ENCODE measurements around the gene TMEM256. TPM values are rescaled to one million over a fixed set of nuclear protein-coding genes. Genes with fewer than 3 reads are reported as not detected.

Gene TMEM256
- total RNA-seq, 1 donor from 2014 or later = 66.9 TPM

- no peaks in the 10 kb centered on the region for H3K27me3 ChIP-seq (ENCODE audit: control insufficient read depth, insufficient read depth, low read length)
- H3K4me3 ChIP-seq (ENCODE audit: low read depth, low read length) = no peak overlapping the region
- H3K36me3 ChIP-seq (ENCODE audit: control insufficient read depth, insufficient read depth, low read length) = no peaks in the 10 kb centered on the region
- no peak for DNase-seq (ENCODE audit: low read depth)
- TF ChIP-seq, protein P1, sequence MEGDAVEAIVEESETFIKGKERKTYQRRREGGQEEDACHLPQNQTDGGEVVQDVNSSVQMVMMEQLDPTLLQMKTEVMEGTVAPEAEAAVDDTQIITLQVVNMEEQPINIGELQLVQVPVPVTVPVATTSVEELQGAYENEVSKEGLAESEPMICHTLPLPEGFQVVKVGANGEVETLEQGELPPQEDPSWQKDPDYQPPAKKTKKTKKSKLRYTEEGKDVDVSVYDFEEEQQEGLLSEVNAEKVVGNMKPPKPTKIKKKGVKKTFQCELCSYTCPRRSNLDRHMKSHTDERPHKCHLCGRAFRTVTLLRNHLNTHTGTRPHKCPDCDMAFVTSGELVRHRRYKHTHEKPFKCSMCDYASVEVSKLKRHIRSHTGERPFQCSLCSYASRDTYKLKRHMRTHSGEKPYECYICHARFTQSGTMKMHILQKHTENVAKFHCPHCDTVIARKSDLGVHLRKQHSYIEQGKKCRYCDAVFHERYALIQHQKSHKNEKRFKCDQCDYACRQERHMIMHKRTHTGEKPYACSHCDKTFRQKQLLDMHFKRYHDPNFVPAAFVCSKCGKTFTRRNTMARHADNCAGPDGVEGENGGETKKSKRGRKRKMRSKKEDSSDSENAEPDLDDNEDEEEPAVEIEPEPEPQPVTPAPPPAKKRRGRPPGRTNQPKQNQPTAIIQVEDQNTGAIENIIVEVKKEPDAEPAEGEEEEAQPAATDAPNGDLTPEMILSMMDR (IDR thresholded peaks at IDR 0.05; ENCODE audit: insufficient read depth, low read length, poor library complexity, severe bottlenecking) = no peak
Observed at GRCh38 chr17:7361906-7362305, 42.0 kb downstream of the TMEM256 start.

- TF ChIP-seq, protein P1 (IDR thresholded peaks at IDR 0.05; ENCODE audit: insufficient read depth, low read length, poor library complexity, severe bottlenecking) = no peak
- no peaks in the 10 kb centered on the region for H3K27me3 ChIP-seq (ENCODE audit: control insufficient read depth, insufficient read depth, low read length)
- DNase-seq (ENCODE audit: low read depth) = no peak
- H3K4me3 ChIP-seq (ENCODE audit: low read depth, low read length) = no peak overlapping the region
- no peaks in the 10 kb centered on the region for H3K36me3 ChIP-seq (ENCODE audit: control insufficient read depth, insufficient read depth, low read length)
Observed at GRCh38 chr17:7357381-7357780, 46.5 kb downstream of the TMEM256 start.

DNA sequence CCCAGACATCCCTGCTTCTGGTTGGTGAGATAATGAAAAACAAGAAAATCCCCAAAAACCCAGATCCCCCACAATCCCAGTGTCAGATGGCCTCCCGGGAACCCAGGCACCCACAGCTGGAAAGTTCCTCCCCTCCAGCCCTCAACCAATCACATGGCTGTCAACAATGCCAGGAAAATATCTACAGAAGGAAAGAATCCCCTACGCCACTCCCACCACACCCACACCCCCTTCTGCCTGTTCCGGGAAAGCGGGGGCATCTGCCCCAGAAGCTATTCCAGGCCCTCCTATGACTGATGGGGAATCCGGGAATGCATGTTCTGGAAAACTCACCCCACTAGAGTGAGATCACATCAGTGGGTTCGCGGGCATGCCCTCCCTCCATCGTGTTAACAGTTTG lies 47.1 kb downstream of the TMEM256 start:
- H3K4me3 ChIP-seq (ENCODE audit: low read depth, low read length) = no peak overlapping the region
- TF ChIP-seq, protein P1 (IDR thresholded peaks at IDR 0.05; ENCODE audit: insufficient read depth, low read length, poor library complexity, severe bottlenecking) = no peak
- no peak for DNase-seq (ENCODE audit: low read depth)
- H3K36me3 ChIP-seq (ENCODE audit: control insufficient read depth, insufficient read depth, low read length) = no peaks in the 10 kb centered on the region
- H3K27me3 ChIP-seq (ENCODE audit: control insufficient read depth, insufficient read depth, low read length) = no peaks in the 10 kb centered on the region

DNA sequence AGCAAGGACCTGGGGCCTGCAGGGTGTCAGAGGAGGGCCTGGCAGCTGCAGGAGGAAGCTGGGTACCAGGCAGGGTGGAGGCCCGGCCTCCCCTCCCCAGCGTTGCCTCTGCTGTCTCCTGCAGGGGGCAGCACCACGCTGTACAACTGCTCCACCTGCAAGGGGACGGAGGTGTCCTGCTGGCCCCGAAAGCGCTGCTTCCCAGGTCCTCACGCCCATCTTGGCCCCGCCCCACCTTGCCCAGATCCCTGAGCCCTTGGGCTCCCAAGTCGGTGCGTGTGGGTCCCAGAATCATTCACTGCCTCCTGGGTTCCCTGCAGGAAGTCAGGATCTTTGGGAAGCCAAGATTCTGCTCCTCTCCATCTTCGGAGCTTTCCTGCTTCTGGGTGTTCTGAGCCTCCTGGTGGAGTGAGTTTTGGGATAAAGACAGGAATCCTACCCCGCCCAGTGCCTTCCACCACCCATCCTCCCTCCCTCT lies 47.8 kb downstream of the TMEM256 start:
- Histone ChIP-seq H3K36me3 (ENCODE audit: control insufficient read depth, insufficient read depth, low read length) (no peaks in the 10 kb centered on the region), H3K4me3 (ENCODE audit: low read depth, low read length) (no peak overlapping the region), H3K27me3 (ENCODE audit: control insufficient read depth, insufficient read depth, low read length) (no peaks in the 10 kb centered on the region)
- DNase-seq (ENCODE audit: low read depth) = no peak
- TF ChIP-seq, protein P1 (IDR thresholded peaks at IDR 0.05; ENCODE audit: insufficient read depth, low read length, poor library complexity, severe bottlenecking) = peak; percentile 90

DNA sequence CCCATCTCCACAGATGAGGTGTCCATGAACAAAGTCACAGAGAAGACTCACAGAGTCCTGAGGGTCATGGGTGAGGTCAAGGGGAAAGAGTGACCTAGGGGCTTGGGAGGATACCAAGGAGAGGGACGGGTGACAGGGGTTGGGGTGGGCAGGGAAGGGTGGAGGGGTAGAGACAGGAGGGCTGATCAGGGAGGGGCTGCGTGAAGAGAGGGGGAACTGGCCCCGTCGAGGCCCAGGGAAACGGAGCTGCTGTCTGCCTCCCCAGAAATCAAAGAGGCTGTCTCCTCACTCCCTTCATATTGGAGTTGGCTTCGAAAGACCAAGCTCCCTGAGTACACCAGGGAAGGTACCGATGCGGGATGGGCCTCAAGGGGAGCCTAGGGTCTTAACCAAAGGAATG lies 48.3 kb downstream of the TMEM256 start:
- TF ChIP-seq, protein P1 (IDR thresholded peaks at IDR 0.05; ENCODE audit: insufficient read depth, low read length, poor library complexity, severe bottlenecking) = no peak

DNA sequence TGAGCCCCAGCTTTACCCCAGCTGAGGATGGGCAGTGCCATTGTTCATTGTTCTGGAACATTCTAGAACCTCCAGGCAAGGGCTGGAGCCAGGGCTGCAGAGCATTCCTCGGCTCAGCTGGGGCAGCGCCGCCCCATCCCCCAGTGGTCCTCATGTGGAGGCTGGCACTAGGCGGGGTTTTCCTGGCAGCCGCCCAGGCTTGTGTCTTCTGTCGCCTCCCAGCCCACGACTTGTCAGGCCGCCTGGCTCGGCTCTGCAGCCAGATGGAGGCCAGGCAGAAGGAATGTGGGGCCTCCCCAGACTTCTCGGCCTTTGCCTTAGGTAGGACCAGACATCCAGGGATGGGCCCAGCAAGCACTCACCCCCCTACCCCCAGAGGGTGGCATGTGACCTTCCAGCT lies 48.8 kb downstream of the TMEM256 start, which contains the start of gene TMEM95:
Gene TMEM95 (plus strand): TSS at position 104 of the 400 bp plus-strand sequence. CDS start 49 bp downstream, at position 153.
- TF ChIP-seq, protein P1 (IDR thresholded peaks at IDR 0.05; ENCODE audit: insufficient read depth, low read length, poor library complexity, severe bottlenecking) = no peak
- no peaks in the 10 kb centered on the region for H3K36me3 ChIP-seq (ENCODE audit: control insufficient read depth, insufficient read depth, low read length)
- DNase-seq (ENCODE audit: low read depth) = no peak
- H3K4me3 ChIP-seq (ENCODE audit: low read depth, low read length) = no peak within 1 kb of the TSS
- H3K27me3 ChIP-seq (ENCODE audit: control insufficient read depth, insufficient read depth, low read length) = no peaks in the 10 kb centered on the region

More for the DNA sequence above, 48.3 kb downstream of the TMEM256 start:
- Histone ChIP-seq H3K27me3 (ENCODE audit: control insufficient read depth, insufficient read depth, low read length) (no peaks in the 10 kb centered on the region), H3K4me3 (ENCODE audit: low read depth, low read length) (no peak overlapping the region), H3K36me3 (ENCODE audit: control insufficient read depth, insufficient read depth, low read length) (no peaks in the 10 kb centered on the region)
- DNase-seq (ENCODE audit: low read depth) = no peak

Data from kidney epithelial cell (primary cell).